ACC112 (cell line): ENCODE results near the gene ADGRV1.

Experiments
- H2AFZ ChIP-seq: fragments of 200-600 bp; sonication (generic); one replicate; pipeline ENCODE4 v1.6.0; 2017; ENCODE audit warnings: antibody characterized with exemption, low read length; ENCODE audit not compliant: unreplicated experiment
- H3K27ac ChIP-seq: fragments of 200-600 bp; sonication (generic); 2 replicates; pipeline ENCODE4 v1.5.1; 2014; ENCODE audit warnings: low read depth, mild to moderate bottlenecking, antibody characterized with exemption, low read length, moderate library complexity
- H3K27me3 ChIP-seq: fragments of 200-600 bp; sonication (generic); 2 replicates; pipeline ENCODE4 v1.6.1; 2014; ENCODE audit warnings: mild to moderate bottlenecking, antibody characterized with exemption, low read length, moderate library complexity, mixed read lengths; ENCODE audit not compliant: insufficient read depth
- H3K36me3 ChIP-seq: fragments of 200-600 bp; sonication (generic); 2 replicates; pipeline ENCODE4 v1.6.1; 2016; ENCODE audit warnings: mild to moderate bottlenecking, antibody characterized with exemption, low read length, moderate library complexity, mixed read lengths; ENCODE audit not compliant: insufficient read depth
- H3K4me1 ChIP-seq: fragments of 200-600 bp; sonication (generic); one replicate; pipeline ENCODE4 v1.6.1; 2016; ENCODE audit warnings: low read length, mixed read lengths; ENCODE audit not compliant: insufficient read depth, unreplicated experiment, control insufficient read depth
- H3K4me3 ChIP-seq: fragments of 200-600 bp; sonication (generic); 2 replicates; pipeline ENCODE4 v1.5.1; 2014; ENCODE audit warnings: mild to moderate bottlenecking, low read depth, low read length
- H3K79me2 ChIP-seq: fragments of 200-600 bp; sonication (generic); one replicate; pipeline ENCODE4 v1.6.0; 2016; ENCODE audit warnings: low read length; ENCODE audit not compliant: control insufficient read depth, unreplicated experiment, insufficient read depth

ADGRV1 gene

DNA sequence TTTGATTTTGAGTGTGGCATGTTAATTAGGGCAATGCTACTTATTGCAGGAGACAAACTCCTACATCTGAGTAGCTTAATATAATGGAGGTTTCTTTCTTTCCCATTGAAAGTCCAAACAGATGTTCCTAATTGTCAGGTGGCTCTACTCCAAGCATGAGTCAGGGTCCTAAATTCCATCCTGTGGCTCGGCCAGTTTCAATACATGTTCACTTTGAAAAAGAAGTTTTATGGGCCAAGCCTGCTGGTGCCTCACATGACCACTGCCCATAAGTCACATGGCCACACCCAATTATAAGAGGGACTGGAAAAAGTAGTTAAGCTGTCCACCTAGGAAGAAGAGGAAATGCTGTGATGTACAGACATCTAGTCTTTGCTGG lies 654.1 kb downstream of the ADGRV1 start:
- Histone ChIP-seq H3K4me1 (peaks cover 25% of the 10 kb centered on the region), H3K4me3 (peak overlapping the region; percentile 52), H3K79me2 (no peaks in the 10 kb centered on the region), H3K27ac (peak overlapping the region; percentile 98), H2AFZ (peak overlapping the region; percentile 65), H3K27me3 (no peaks in the 10 kb centered on the region), H3K36me3 (no peaks in the 10 kb centered on the region)
